ENCODE data around the gene LSM14A. TPM values are rescaled to one million over a fixed set of nuclear protein-coding genes. Genes with fewer than 3 reads are reported as not detected.
"Not testable (repeated sequence)": the region's sequence is repeated elsewhere in the genome, so short reads cannot be mapped to it uniquely, and the experiment has no call there.

The LSM14A gene
- total RNA-seq, 1 experiment from 2014 or later = 199 TPM

DNA sequence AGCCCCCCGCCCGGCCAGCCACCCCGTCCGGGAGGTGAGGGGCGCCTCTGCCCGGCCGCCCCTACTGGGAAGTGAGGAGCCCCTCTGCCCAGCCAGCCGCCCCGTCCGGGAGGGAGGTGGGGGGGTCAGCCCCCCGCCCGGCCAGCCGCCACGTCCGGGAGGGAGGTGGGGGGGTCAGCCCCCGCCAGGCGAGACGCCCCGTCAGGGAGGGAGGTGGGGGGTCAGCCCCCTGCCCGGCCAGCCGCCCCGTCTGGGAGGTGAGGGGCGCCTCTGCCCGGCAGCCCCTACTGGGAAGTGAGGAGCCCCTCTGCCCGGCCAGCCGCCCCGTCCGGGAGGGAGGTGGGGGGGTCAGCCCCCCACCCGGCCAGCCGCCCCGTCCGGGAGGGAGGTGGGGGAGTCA is 39.6 kb upstream of the LSM14A start:
- DNase-seq; H2AFZ ChIP-seq (ENCODE audit: low read length); H3K79me2 ChIP-seq (ENCODE audit: insufficient read depth, low read length); H3K27ac ChIP-seq (ENCODE audit: insufficient read length, low read depth, low read length); H3K4ac ChIP-seq (ENCODE audit: low read depth, low read length); H4K20me1 ChIP-seq (ENCODE audit: control insufficient read depth, insufficient read depth, insufficient read length); H3T11ph ChIP-seq (ENCODE audit: low read length); H3K4me3 Mint-ChIP-seq; H3K4me2 ChIP-seq (ENCODE audit: insufficient read depth, insufficient read length, low read length); H3K23ac ChIP-seq (ENCODE audit: insufficient read length, low read depth, low read length); H2BK20ac ChIP-seq (ENCODE audit: low read depth, low read length, poor library complexity, severe bottlenecking); H3K9me3 Mint-ChIP-seq; H2BK12ac ChIP-seq (ENCODE audit: insufficient read length, low read depth, low read length); H2BK5ac ChIP-seq (ENCODE audit: insufficient read length, low read length); H4K5ac ChIP-seq (ENCODE audit: insufficient read length, low read depth, low read length); H3K4me1 Mint-ChIP-seq; H3K27ac Mint-ChIP-seq; H3K36me3 Mint-ChIP-seq (ENCODE audit: insufficient read depth in 1 of 3, low read depth in 3 of 3); H4K91ac ChIP-seq (ENCODE audit: insufficient read length, low read depth, low read length); H3K79me1 ChIP-seq (ENCODE audit: insufficient read depth, low read depth, low read length, poor library complexity, severe bottlenecking); H3K18ac ChIP-seq (ENCODE audit: insufficient read length, low read depth, low read length); H3K9me3 ChIP-seq (ENCODE audit: control insufficient read depth, low read depth, low read length); H3K14ac ChIP-seq (ENCODE audit: insufficient read depth, low read length); H2BK120ac ChIP-seq (ENCODE audit: low read depth, low read length, poor library complexity, severe bottlenecking); H2AK5ac ChIP-seq (ENCODE audit: insufficient read length, low read length); H4K8ac ChIP-seq (replicated peaks; ENCODE audit: insufficient read length, low read depth, low read length); H3K23me2 ChIP-seq (ENCODE audit: insufficient read length, low read depth, low read length, poor library complexity, severe bottlenecking); H2BK15ac ChIP-seq (ENCODE audit: low read depth, low read length); H3K27me3 ChIP-seq (ENCODE audit: insufficient read depth, low read length); H3K9ac ChIP-seq (ENCODE audit: extremely low read depth, insufficient read length, low read length); H3K4me1 ChIP-seq (ENCODE audit: insufficient read depth, low read length); H3K56ac ChIP-seq (ENCODE audit: insufficient read length, low read depth, low read length); H3K27me3 Mint-ChIP-seq (ENCODE audit: low read depth): not testable (repeated sequence)
- WGBS (ENCODE audit: extremely low coverage, insufficient read length, low lambda C conversion rate) = no CpG with 5 or more reads among the region's 32 CpGs

Measured in H9 (cell line).